A549 (cell line): Measurements from ENCODE around the gene MEGF8. TPM values are rescaled to one million over a fixed set of nuclear protein-coding genes. Genes with fewer than 3 reads are reported as not detected.

Experiments used
- ATOH8 ChIP-seq: fragments of 250-450 bp; sonication (Bioruptor Pico); IDR thresholded peaks from 2 replicates; pipeline ENCODE4 v1.5.0; 2020; ENCODE audit warnings: low read depth, mild to moderate bottlenecking, moderate library complexity
- BCL3 ChIP-seq: fragments of >200 bp; sonication (Bioruptor Twin); formaldehyde crosslinking; IDR thresholded peaks from 3 replicates; pipeline ENCODE4 v1.6.1; 2016
- BHLHE40 ChIP-seq: IDR thresholded peaks from 2 replicates; pipeline ENCODE4 v1.6.1; 2012; ENCODE audit warnings: low read depth, low read length, inconsistent platforms
- CBX8 ChIP-seq: fragments of 200-600 bp; sonication (generic); IDR thresholded peaks from 2 replicates; pipeline ENCODE4 v1.6.1; 2016
- CEBPB ChIP-seq, 2 experiments: fragments of >200 bp in 1 of 2; sonication (Bioruptor Twin) in 1 of 2; formaldehyde crosslinking in 1 of 2; IDR thresholded peaks; 2 replicates each; pipeline ENCODE4 v1.6.1; 2012 to 2016
- CHD2 ChIP-seq: fragments of 150-350 bp; IDR thresholded peaks from 2 replicates; pipeline ENCODE4 v1.6.1; 2014; ENCODE audit warnings: low read length; ENCODE audit not compliant: partially characterized antibody
- CHD4 ChIP-seq: fragments of 200-600 bp; sonication (generic); IDR thresholded peaks from 2 replicates; pipeline ENCODE4 v1.6.1; 2016; ENCODE audit warnings: antibody characterized with exemption, mild to moderate bottlenecking, borderline replicate concordance
- CTCF ChIP-seq: fragments of >200 bp; sonication (Bioruptor Twin); formaldehyde crosslinking; IDR thresholded peaks from 3 replicates; pipeline ENCODE4 v1.5.1; 2016
- EHF ChIP-seq: fragments of 250-450 bp; sonication (Bioruptor Pico); IDR thresholded peaks from 2 replicates; pipeline ENCODE4 v1.5.0; 2020; ENCODE audit warnings: mild to moderate bottlenecking
- EHMT2 ChIP-seq: fragments of 200-600 bp; sonication (generic); IDR thresholded peaks from 2 replicates; pipeline ENCODE4 v1.6.1; 2016; ENCODE audit warnings: antibody characterized with exemption, low read depth, mild to moderate bottlenecking, moderate library complexity
- EP300 ChIP-seq, 2 experiments: fragments of >200 bp; sonication (Bioruptor Twin); formaldehyde crosslinking; IDR thresholded peaks; 2 replicates in 1 of 2; 3 replicates in 1 of 2; pipeline ENCODE4 v1.6.1; 2016 to 2017
- ESRRA ChIP-seq: fragments of 150-350 bp; IDR thresholded peaks from 2 replicates; pipeline ENCODE4 v1.6.1; 2014; ENCODE audit warnings: mild to moderate bottlenecking, low read length, borderline replicate concordance
- FOXS1 ChIP-seq: fragments of 250-450 bp; sonication (Bioruptor Pico); IDR thresholded peaks from 2 replicates; pipeline ENCODE4 v1.5.0; 2020; ENCODE audit warnings: mild to moderate bottlenecking, moderate library complexity
- GATA3 ChIP-seq: IDR thresholded peaks from 2 replicates; pipeline ENCODE4 v1.6.1; 2012; ENCODE audit warnings: borderline replicate concordance
- HDAC2 ChIP-seq: fragments of 200-600 bp; sonication (generic); IDR thresholded peaks from 2 replicates; pipeline ENCODE4 v1.6.1; 2016
- HES2 ChIP-seq: fragments of >200 bp; sonication (Bioruptor Twin); formaldehyde crosslinking; IDR thresholded peaks from 2 replicates; pipeline ENCODE4 v1.6.1; 2016
- HEYL ChIP-seq: fragments of 250-450 bp; sonication (Bioruptor Pico); IDR thresholded peaks from 2 replicates; pipeline ENCODE4 v1.8.0; 2021; ENCODE audit warnings: mild to moderate bottlenecking, moderate library complexity
- HOXA7 ChIP-seq: fragments of 250-450 bp; sonication (Bioruptor Pico); IDR thresholded peaks from 2 replicates; pipeline ENCODE4 v1.5.0; 2020; ENCODE audit warnings: mild to moderate bottlenecking, moderate library complexity
- HOXB13 ChIP-seq: fragments of 250-450 bp; sonication (Bioruptor Pico); IDR thresholded peaks from 2 replicates; pipeline ENCODE4 v1.5.0; 2020; ENCODE audit warnings: low read depth, mild to moderate bottlenecking, moderate library complexity
- JUN ChIP-seq, 2 experiments: fragments of >200 bp; sonication (Bioruptor Twin); formaldehyde crosslinking; IDR thresholded peaks; 2 replicates in 1 of 2; 3 replicates in 1 of 2; pipeline ENCODE4 v1.6.1; 2016 to 2017
- JUNB ChIP-seq: fragments of >200 bp; sonication (Bioruptor Twin); formaldehyde crosslinking; IDR thresholded peaks from 2 replicates; pipeline ENCODE4 v1.6.1; 2016
- KDM1A ChIP-seq: fragments of 200-600 bp; sonication (generic); IDR thresholded peaks from 2 replicates; pipeline ENCODE4 v1.6.1; 2016; ENCODE audit warnings: low read depth, mild to moderate bottlenecking
- KDM5A ChIP-seq: fragments of 200-600 bp; sonication (generic); IDR thresholded peaks from 2 replicates; pipeline ENCODE4 v1.6.1; 2016; ENCODE audit warnings: antibody characterized with exemption, mild to moderate bottlenecking
- MAFK ChIP-seq: fragments of 450-650 bp; IDR thresholded peaks from 2 replicates; pipeline ENCODE4 v1.6.1; 2014; ENCODE audit not compliant: partially characterized antibody
- MAX ChIP-seq: IDR thresholded peaks from 2 replicates; pipeline ENCODE4 v1.6.1; 2012
- MAZ ChIP-seq: fragments of 150-350 bp; IDR thresholded peaks from 2 replicates; pipeline ENCODE4 v1.6.1; 2014; ENCODE audit warnings: antibody characterized with exemption, low read depth, low read length, borderline replicate concordance
- MYC ChIP-seq: IDR thresholded peaks from 2 replicates; pipeline ENCODE4 v1.6.1; 2012; ENCODE audit warnings: mild to moderate bottlenecking, inconsistent platforms, low read length, improper control_type of control experiment, borderline replicate concordance
- NFE2L2 ChIP-seq: fragments of 150-350 bp; conservative IDR thresholded peaks from 2 replicates; pipeline ENCODE4 v1.6.1; 2014; ENCODE audit warnings: low read length
- NPAS2 ChIP-seq: fragments of 250-450 bp; sonication (Bioruptor Pico); IDR thresholded peaks from 2 replicates; pipeline ENCODE4 v1.8.0; 2022; ENCODE audit warnings: mild to moderate bottlenecking, moderate library complexity, borderline replicate concordance
- NR3C1 ChIP-seq: fragments of >200 bp; sonication (Bioruptor Twin); formaldehyde crosslinking; IDR thresholded peaks from 3 replicates; pipeline ENCODE4 v1.6.1; 2017
- PHF8 ChIP-seq: fragments of 200-600 bp; sonication (generic); IDR thresholded peaks from 2 replicates; pipeline ENCODE4 v1.6.1; 2016; ENCODE audit warnings: low read depth, mild to moderate bottlenecking, antibody characterized with exemption, moderate library complexity, borderline replicate concordance
- POLR2A ChIP-seq: IDR thresholded peaks from 2 replicates; pipeline ENCODE4 v1.6.1; 2012; ENCODE audit warnings: mild to moderate bottlenecking, low read length
- POLR2AphosphoS2 ChIP-seq: conservative IDR thresholded peaks from 2 replicates; pipeline ENCODE4 v1.6.1; 2012; ENCODE audit warnings: low read length, improper control_type of control experiment, inconsistent platforms
- RAD21 ChIP-seq, 2 experiments: fragments of >200 bp in 1 of 2; sonication (Bioruptor Twin) in 1 of 2; formaldehyde crosslinking in 1 of 2; IDR thresholded peaks in 1 of 2; conservative IDR thresholded peaks in 1 of 2; 2 replicates in 1 of 2; 3 replicates in 1 of 2; pipeline ENCODE4 v1.6.1; 2012 to 2018; ENCODE audit warnings: inconsistent platforms in 1 of 2
- RCOR1 ChIP-seq: fragments of 150-350 bp; IDR thresholded peaks from 2 replicates; pipeline ENCODE4 v1.6.1; 2014; ENCODE audit warnings: antibody characterized with exemption, low read length, low read depth
- RFX5 ChIP-seq: fragments of 450-650 bp; IDR thresholded peaks from 2 replicates; pipeline ENCODE4 v1.7.1; 2014; ENCODE audit warnings: antibody characterized with exemption, mild to moderate bottlenecking, moderate library complexity
- RNF2 ChIP-seq: fragments of 200-600 bp; sonication (generic); IDR thresholded peaks from 2 replicates; pipeline ENCODE4 v1.6.1; 2016; ENCODE audit warnings: low read depth, mild to moderate bottlenecking, antibody characterized with exemption, moderate library complexity, borderline replicate concordance
- SREBF2 ChIP-seq: fragments of 450-650 bp; IDR thresholded peaks from 2 replicates; pipeline ENCODE4 v1.6.1; 2014; ENCODE audit warnings: mild to moderate bottlenecking, moderate library complexity
- TFCP2L1 ChIP-seq: fragments of 250-450 bp; sonication (Bioruptor Pico); IDR thresholded peaks from 2 replicates; pipeline ENCODE4 v1.5.0; 2021; ENCODE audit warnings: mild to moderate bottlenecking
- TP53 ChIP-seq: fragments of 250-450 bp; sonication (Bioruptor Pico); IDR thresholded peaks from 2 replicates; pipeline ENCODE4 v1.5.0; 2021; ENCODE audit warnings: mild to moderate bottlenecking, moderate library complexity
- ZFP36 ChIP-seq: fragments of 450-650 bp; IDR thresholded peaks from 2 replicates; pipeline ENCODE4 v1.6.1; 2014; ENCODE audit warnings: borderline replicate concordance; ENCODE audit not compliant: partially characterized antibody
- ZNF302 ChIP-seq: fragments of 250-450 bp; sonication (Bioruptor Pico); IDR thresholded peaks from 2 replicates; pipeline ENCODE4 v1.9.0; 2021; ENCODE audit warnings: inconsistent platforms, mild to moderate bottlenecking, moderate library complexity
- polyA plus RNA-seq, 4 experiments: library from polyadenylated mRNA; depleted of rRNA in 3 of 4; stranded (reverse); fragments of >200 nt; fragmentation: RNase III in 1 of 4; extraction: RNeasy Plus Mini Kit Qiagen cat#74134 plus additional on column Dnase treatment in 1 of 4; gene quantifications; 2 replicates in 3 of 4; 3 replicates in 1 of 4; pipeline ENCODE4 v1.2.3, GENCODE V29; 2011 to 2017

MEGF8 gene
- polyA plus RNA-seq, 2 of the 4 experiments (the other 2 are of a cell fraction) = 10.4 to 27.2 TPM

- TF ChIP-seq BCL3 (peak; percentile 88), TP53 (CRISPR knock-in tag) (no peak; the same call in 1 of the 2 replicates), POLR2A (peak; percentile 93), BHLHE40 (no peak), EHF (CRISPR knock-in tag) (no peak), KDM1A (no peak), CHD2 (peak; percentile 45), HOXA7 (peak; percentile 39; the same call in 1 of the 2 replicates), JUN (IDR thresholded peaks at IDR 0.05) (peak; percentile 80 to 88), EHMT2 (no peak), CHD4 (no peak), NR3C1 (no peak), MAFK (no peak), ESRRA (no peak), MAZ (no peak), JUNB (no peak), MYC (peak; percentile 62; the same call in 1 of the 2 replicates), MAX (peak; percentile 84), HEYL (CRISPR knock-in tag) (no peak), HDAC2 (no peak), NFE2L2 (no peak), FOXS1 (no peak), PHF8 (peak; percentile 80), TFCP2L1 (CRISPR knock-in tag) (peak; percentile 47; the same call in 1 of the 2 replicates), RNF2 (no peak), SREBF2 (no peak), CBX8 (no peak), RCOR1 (no peak), KDM5A (no peak), POLR2AphosphoS2 (no peak), CTCF (no peak), GATA3 (no peak), ZFP36 (no peak), HOXB13 (CRISPR knock-in tag) (peak; percentile 63; the same call in 1 of the 2 replicates), CEBPB (IDR thresholded peaks at IDR 0.05) (no peak), ATOH8 (no peak), HES2 (no peak), RFX5 (peak; percentile 88), ZNF302 (CRISPR knock-in tag) (no peak), EP300 (IDR thresholded peaks at IDR 0.05) (no peak), RAD21 (conservative IDR thresholded peaks at IDR 0.05 in 1 of 2, IDR thresholded peaks at IDR 0.05 in 1 of 2) (no peak), NPAS2 (no peak)
Measured at GRCh38 chr19:42396381-42397262, 71.2 kb downstream of the MEGF8 start (continued).
